Skeletal muscle tissue (tissue), 4 donors: ENCODE measurements around the gene PSMA4. TPM values are rescaled to one million over a fixed set of nuclear protein-coding genes. Genes with fewer than 3 reads are reported as not detected.
"Not testable (repeated sequence)": the region's sequence is repeated elsewhere in the genome, so short reads cannot be mapped to it uniquely, and the experiment has no call there.

Source experiments
- H3K27ac ChIP-seq: one replicate; pipeline ENCODE4 v1.7.0; 2013; ENCODE audit warnings: mild to moderate bottlenecking, low read depth, low read length, inconsistent platforms
- H3K27me3 ChIP-seq, 3 donors: one replicate each; pipeline ENCODE4 v1.7.0; 2013; ENCODE audit warnings: low read length in 3 of 3; ENCODE audit not compliant: control insufficient read depth in 3 of 3, insufficient read depth in 3 of 3
- H3K36me3 ChIP-seq, 3 donors: one replicate each; pipeline ENCODE4 v1.7.0; 2013; ENCODE audit warnings: low read length in 3 of 3; ENCODE audit not compliant: control insufficient read depth in 3 of 3, insufficient read depth in 3 of 3
- H3K4me1 ChIP-seq, 3 donors: one replicate each; pipeline ENCODE4 v1.7.0; 2013; ENCODE audit warnings: low read length in 3 of 3, mild to moderate bottlenecking in 3 of 3; ENCODE audit not compliant: control insufficient read depth in 3 of 3, insufficient read depth in 3 of 3
- H3K4me3 ChIP-seq, 3 donors: one replicate each; pipeline ENCODE4 v1.7.0; 2013; ENCODE audit warnings: low read length in 3 of 3
- H3K9ac ChIP-seq, 3 donors: one replicate each; pipeline ENCODE4 v1.7.0; 2013; ENCODE audit warnings: low read length in 3 of 3, mild to moderate bottlenecking in 3 of 3, moderate library complexity in 2 of 3, low read depth in 1 of 3
- H3K9me3 ChIP-seq, 3 donors: one replicate each; pipeline ENCODE4 v1.7.0; 2013; ENCODE audit warnings: low read length in 3 of 3; ENCODE audit not compliant: control insufficient read depth in 3 of 3
- total RNA-seq: library from RNA; depleted of rRNA; stranded (reverse); fragments of >200 nt; gene quantifications from one replicate; pipeline ENCODE4 v1.2.3, GENCODE V29; 2014
- donor health status: Osteomylitis.

PSMA4 gene
- total RNA-seq = 86.6 TPM

GRCh38 chr15:78540141-78540870 lies at the start of gene PSMA4:
TSS of gene PSMA4 (plus strand) at chr15:78540444. CDS start at chr15:78541928, 1,484 bp downstream.
- H3K27ac ChIP-seq = peak within 1 kb of the TSS; percentile 96
- H3K4me3 ChIP-seq = peak within 1 kb of the TSS; percentile 97 to 100 (median 98)
- peaks cover 14 to 20% (median 19%) of the 10 kb centered on the region in 3 donors for H3K4me1 ChIP-seq
- no peaks in the 10 kb centered on the region for H3K9me3 ChIP-seq
- peaks cover 9 to 23% (median 20%) of the 10 kb centered on the region in 3 donors for H3K36me3 ChIP-seq
- no peaks in the 10 kb centered on the region for H3K27me3 ChIP-seq
- H3K9ac ChIP-seq = peak within 1 kb of the TSS; percentile 96 to 99 (median 97)

GRCh38 chr15:78492872-78493271 lies 47.4 kb upstream of the PSMA4 start:
- H3K27me3 ChIP-seq = no peaks in the 10 kb centered on the region
- H3K27ac ChIP-seq = no peak overlapping the region
- peaks cover 24 to 63% (median 52%) of the 10 kb centered on the region in 3 donors for H3K36me3 ChIP-seq
- no peak overlapping the region for H3K4me3 ChIP-seq
- no peaks in the 10 kb centered on the region for H3K4me1 ChIP-seq
- H3K9ac ChIP-seq = no peak overlapping the region
- no peaks in the 10 kb centered on the region for H3K9me3 ChIP-seq

- Histone ChIP-seq H3K9me3 (no peaks in the 10 kb centered on the region), H3K27me3 (no peaks in the 10 kb centered on the region), H3K36me3 (peaks cover 4 to 25% (median 8%) of the 10 kb centered on the region in 3 donors), H3K4me3 (no peak overlapping the region), H3K9ac (no peak overlapping the region), H3K4me1 (peaks cover 0 to 2% (median 1%) of the 10 kb centered on the region in 3 donors), H3K27ac (no peak overlapping the region)
These were observed 38.4 kb upstream of the PSMA4 start for GRCh38 chr15:78501857-78502256.

DNA sequence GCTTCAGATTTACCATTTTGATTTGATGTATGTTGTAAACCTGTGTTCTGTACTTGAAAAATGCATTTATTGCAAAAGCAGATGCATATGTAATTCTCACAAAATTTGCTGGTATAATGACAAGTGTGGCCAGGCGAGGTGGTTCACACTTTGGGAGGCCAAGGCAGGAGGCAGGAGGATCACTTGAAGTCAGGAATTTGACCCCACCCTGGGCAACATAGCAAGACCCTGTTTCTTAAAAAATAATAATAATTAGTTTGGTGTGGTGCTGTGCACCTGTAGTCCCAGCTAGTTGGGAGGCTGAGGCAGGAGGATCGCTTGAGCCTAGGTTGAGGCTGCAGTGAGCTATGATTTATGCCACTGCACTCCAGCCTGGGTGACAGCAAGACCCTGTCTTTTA lies 37.6 kb upstream of the PSMA4 start:
- Histone ChIP-seq H3K9ac (no peak overlapping the region), H3K4me1 (peaks cover 0 to 6% (median 3%) of the 10 kb centered on the region in 3 donors), H3K27ac (no peak overlapping the region), H3K36me3 (peaks cover 3 to 21% (median 8%) of the 10 kb centered on the region in 3 donors), H3K4me3 (no peak overlapping the region), H3K27me3 (no peaks in the 10 kb centered on the region), H3K9me3 (no peaks in the 10 kb centered on the region)

DNA sequence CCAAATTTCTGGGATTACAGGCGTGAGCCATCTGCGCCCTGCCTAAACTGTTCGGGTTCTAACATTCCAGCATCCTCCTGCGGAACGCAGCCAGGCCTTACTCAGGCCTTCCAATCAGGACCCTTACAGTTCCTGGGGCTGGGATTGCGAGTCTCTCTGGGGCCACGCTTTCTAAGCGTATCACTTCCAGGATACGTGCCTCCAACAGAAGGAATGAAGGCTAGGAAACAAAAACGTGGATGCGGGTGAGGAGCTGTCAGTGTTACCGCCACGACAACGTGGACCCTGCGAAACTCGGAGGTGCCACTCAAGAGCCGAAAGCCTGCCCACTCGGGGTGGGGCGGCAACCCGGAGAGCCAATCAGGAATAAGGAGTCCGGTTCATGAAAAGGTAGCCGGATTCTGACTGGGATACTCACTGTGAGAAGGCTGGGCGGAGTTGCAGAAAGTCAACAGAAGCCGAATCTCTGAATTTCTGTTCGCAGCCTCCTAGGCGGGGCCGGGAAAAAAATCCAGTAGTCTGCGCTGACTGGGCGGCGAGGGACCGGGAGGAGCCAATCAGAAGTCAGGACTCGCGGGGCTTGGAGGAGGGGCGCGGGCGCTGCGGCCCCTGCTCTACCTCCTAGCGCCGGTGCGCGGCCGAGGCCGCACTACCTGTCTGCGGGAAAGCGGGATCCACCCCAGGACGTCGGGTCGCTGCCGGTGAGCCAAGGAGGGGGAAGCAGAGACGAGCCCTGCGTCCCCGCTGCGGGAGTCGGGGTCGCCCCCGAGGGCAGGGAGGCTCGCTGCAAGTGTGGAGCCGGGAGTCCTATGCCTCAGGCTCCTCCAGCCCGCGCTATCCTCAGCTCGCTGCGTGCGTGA lies 33.0 kb upstream of the PSMA4 start, which contains the start of gene HYKK:
TSS of gene HYKK (plus strand) at position 607 of the 860 bp plus-strand sequence. CDS start 5,512 bp downstream, outside the sequence.
- H3K9me3 ChIP-seq = no peaks in the 10 kb centered on the region

GRCh38 chr15:78507831-78508160 lies 32.4 kb upstream of the PSMA4 start:
- Histone ChIP-seq H3K4me1 (peaks cover 7 to 17% (median 11%) of the 10 kb centered on the region in 3 donors), H3K4me3 (peak overlapping the region; percentile 65 to 99 (median 96)), H3K9ac (peak overlapping the region; percentile 77 to 87 (median 78)), H3K36me3 (no peaks in the 10 kb centered on the region), H3K9me3 (no peaks in the 10 kb centered on the region), H3K27me3 (no peaks in the 10 kb centered on the region), H3K27ac (no peak overlapping the region)

More for the DNA sequence above, 33.0 kb upstream of the PSMA4 start, which contains the start of gene HYKK:
- Histone ChIP-seq H3K9ac (peak within 1 kb of the TSS; percentile 77 to 87 (median 78)), H3K4me3 (peak within 1 kb of the TSS; percentile 65 to 99 (median 96)), H3K27me3 (no peaks in the 10 kb centered on the region), H3K36me3 (no peaks in the 10 kb centered on the region), H3K27ac (peak within 1 kb of the TSS; percentile 49), H3K4me1 (peaks cover 7 to 17% (median 11%) of the 10 kb centered on the region in 3 donors)

DNA sequence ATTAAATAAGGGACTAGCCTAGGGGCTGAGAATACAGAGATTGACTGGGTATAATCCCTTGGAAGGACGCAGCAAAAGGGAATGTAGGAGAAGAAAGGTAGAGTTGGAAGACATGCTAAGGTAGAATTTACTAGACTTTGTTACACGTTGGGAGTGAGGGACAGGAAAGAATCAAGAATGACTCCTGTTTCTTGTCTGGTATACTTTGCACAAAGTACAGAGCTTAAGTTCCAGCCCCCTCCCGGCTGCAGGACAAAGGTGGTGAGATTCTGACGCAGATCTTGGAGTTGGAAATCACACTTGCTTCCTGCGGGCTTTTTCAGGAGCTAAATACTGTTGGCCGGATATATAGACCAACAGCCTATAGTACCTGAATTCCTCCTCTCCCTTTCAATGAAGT lies 32.0 kb upstream of the PSMA4 start:
- H3K4me1 ChIP-seq = peaks cover 7 to 17% (median 11%) of the 10 kb centered on the region in 3 donors

GRCh38 chr15:78509726-78510312 lies 30.4 kb upstream of the PSMA4 start:
- H3K9me3 ChIP-seq = no peaks in the 10 kb centered on the region
- no peaks in the 10 kb centered on the region for H3K36me3 ChIP-seq
- no peaks in the 10 kb centered on the region for H3K27me3 ChIP-seq
- H3K4me3 ChIP-seq = no peak overlapping the region
- no peak overlapping the region for H3K27ac ChIP-seq
- peaks cover 7 to 17% (median 11%) of the 10 kb centered on the region in 3 donors for H3K4me1 ChIP-seq
- no peak overlapping the region for H3K9ac ChIP-seq

More for the DNA sequence above, 32.0 kb upstream of the PSMA4 start:
- Histone ChIP-seq H3K9me3 (no peaks in the 10 kb centered on the region), H3K36me3 (no peaks in the 10 kb centered on the region), H3K27ac (no peak overlapping the region), H3K9ac (peak overlapping the region; percentile 77 to 87 (median 78)), H3K27me3 (no peaks in the 10 kb centered on the region), H3K4me3 (peak overlapping the region; percentile 65 to 99 (median 96))

- not testable (repeated sequence) for H3K9ac ChIP-seq, H3K4me1 ChIP-seq, H3K27me3 ChIP-seq, H3K4me3 ChIP-seq, H3K36me3 ChIP-seq, H3K27ac ChIP-seq, H3K9me3 ChIP-seq
These were observed 20.2 kb upstream of the PSMA4 start for GRCh38 chr15:78520035-78520434.
